Peyer's patch (tissue), 4 donors: ENCODE results near the gene NUCKS1.

Experiments used
- POLR2A ChIP-seq, 2 donors: fragments of 450-650 bp; IDR thresholded peaks; one replicate each; pipeline ENCODE4 v1.5.1; 2017; ENCODE audit warnings: antibody characterized with exemption in 2 of 2, mild to moderate bottlenecking in 2 of 2, moderate library complexity in 2 of 2
- TF ChIP-seq, protein P1 (sequence below), 6 experiments: fragments of 450-650 bp in 4 of 6; fragments of 200-600 bp in 2 of 6; sonication (generic) in 1 of 6; IDR thresholded peaks; one replicate each; pipeline ENCODE4 v1.5.1; 2017 to 2019; ENCODE audit warnings: antibody characterized with exemption in 6 of 6, mild to moderate bottlenecking in 3 of 6, moderate library complexity in 1 of 6

DNA sequence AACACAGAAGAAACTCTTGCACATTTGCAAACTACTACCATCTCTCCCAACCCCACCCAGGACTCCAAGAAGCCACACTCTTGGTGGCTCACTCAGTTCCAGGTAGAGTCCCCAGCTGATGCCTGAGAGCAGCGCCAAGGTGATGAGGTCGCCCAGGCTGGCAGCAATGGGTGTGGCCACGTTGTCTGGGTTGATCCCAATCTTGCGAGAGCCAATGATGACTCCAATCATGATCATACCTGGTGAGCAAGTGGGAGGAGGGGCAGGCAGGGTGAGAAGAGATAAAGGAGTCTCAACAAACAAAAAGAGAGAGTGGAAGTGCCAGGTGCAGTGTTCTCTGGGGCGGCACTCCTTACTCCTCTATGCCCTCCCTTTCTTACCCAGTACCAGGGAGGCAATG, 48.6 kb upstream of the NUCKS1 start:
- TF ChIP-seq, protein P1, sequence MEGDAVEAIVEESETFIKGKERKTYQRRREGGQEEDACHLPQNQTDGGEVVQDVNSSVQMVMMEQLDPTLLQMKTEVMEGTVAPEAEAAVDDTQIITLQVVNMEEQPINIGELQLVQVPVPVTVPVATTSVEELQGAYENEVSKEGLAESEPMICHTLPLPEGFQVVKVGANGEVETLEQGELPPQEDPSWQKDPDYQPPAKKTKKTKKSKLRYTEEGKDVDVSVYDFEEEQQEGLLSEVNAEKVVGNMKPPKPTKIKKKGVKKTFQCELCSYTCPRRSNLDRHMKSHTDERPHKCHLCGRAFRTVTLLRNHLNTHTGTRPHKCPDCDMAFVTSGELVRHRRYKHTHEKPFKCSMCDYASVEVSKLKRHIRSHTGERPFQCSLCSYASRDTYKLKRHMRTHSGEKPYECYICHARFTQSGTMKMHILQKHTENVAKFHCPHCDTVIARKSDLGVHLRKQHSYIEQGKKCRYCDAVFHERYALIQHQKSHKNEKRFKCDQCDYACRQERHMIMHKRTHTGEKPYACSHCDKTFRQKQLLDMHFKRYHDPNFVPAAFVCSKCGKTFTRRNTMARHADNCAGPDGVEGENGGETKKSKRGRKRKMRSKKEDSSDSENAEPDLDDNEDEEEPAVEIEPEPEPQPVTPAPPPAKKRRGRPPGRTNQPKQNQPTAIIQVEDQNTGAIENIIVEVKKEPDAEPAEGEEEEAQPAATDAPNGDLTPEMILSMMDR (IDR thresholded peaks at IDR 0.05): no peak
- no peak for TF ChIP-seq POLR2A (IDR thresholded peaks at IDR 0.05)
